22Rv1 (cell line): Measurements from ENCODE around the gene PRM1.

Experiments
- ZFX ChIP-seq: fragments of 450-650 bp; IDR thresholded peaks from 2 replicates; pipeline ENCODE4 v1.6.1; 2017; ENCODE audit warnings: antibody characterized with exemption, borderline replicate concordance
- TF ChIP-seq, protein P1 (sequence below): fragments of 450-650 bp; IDR thresholded peaks from 2 replicates; pipeline ENCODE4 v1.5.1; 2017; ENCODE audit warnings: mild to moderate bottlenecking

DNA sequence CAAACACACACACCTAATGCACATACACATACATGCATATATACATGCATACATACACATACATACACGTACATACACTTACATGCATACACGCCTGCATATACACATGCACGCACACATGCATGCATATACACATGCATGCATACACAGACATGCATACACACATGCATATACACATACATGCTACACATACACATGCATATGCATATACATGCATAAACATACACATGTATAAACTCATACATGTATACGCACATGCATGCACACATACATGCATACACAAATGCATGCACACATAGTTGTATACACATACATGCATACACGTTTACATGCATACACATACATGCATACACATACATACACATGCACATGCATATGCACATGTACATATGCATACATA lies 40.5 kb upstream of the PRM1 start:
- TF ChIP-seq, protein P1, sequence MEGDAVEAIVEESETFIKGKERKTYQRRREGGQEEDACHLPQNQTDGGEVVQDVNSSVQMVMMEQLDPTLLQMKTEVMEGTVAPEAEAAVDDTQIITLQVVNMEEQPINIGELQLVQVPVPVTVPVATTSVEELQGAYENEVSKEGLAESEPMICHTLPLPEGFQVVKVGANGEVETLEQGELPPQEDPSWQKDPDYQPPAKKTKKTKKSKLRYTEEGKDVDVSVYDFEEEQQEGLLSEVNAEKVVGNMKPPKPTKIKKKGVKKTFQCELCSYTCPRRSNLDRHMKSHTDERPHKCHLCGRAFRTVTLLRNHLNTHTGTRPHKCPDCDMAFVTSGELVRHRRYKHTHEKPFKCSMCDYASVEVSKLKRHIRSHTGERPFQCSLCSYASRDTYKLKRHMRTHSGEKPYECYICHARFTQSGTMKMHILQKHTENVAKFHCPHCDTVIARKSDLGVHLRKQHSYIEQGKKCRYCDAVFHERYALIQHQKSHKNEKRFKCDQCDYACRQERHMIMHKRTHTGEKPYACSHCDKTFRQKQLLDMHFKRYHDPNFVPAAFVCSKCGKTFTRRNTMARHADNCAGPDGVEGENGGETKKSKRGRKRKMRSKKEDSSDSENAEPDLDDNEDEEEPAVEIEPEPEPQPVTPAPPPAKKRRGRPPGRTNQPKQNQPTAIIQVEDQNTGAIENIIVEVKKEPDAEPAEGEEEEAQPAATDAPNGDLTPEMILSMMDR: no peak
- TF ChIP-seq ZFX: no peak
